ENCODE measurements around the gene BCL7C. TPM values are rescaled to one million over a fixed set of nuclear protein-coding genes. Genes with fewer than 3 reads are reported as not detected.

The BCL7C gene
- total and polyA plus RNA-seq, 2 of the 13 experiments (the other 11 are each of a cell fraction or from before 2014, with no cell fraction given), result 17.7 to 33.8 TPM

DNA sequence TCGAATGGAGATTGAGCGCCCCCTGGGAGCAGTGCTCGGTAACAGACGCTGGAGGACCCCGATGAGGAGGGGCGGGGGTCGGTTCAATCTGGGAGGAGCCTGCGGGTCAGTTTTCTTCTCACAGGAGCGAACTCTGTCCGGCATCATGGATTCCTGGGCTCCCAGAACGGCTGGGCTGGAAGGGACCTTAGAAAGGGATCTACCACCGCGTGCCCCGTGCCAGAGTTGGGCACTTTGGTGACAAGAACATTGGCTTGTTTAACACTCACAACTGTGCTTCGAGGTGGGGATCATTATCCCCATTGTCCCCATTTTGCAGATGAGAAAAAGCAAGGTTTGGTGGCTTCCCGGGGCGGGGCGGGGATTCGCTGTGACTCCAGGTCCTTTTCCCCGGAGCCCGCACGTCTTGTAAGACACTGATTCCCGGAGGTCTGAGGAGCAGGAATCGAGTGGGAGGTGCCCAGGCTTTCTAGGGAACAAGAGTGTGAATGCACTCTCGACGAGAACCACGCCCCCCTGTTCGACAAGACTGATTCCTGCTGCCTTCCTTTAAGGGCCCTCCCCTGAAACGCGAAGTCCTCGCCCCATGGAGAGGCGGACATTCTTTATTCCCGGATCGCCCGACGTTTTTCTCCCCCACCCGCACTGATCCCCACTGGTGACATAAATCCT, 28.0 kb upstream of the BCL7C start (continued):
- TF ChIP-seq ZMYM2 (CRISPR knock-in tag; IDR thresholded peaks at IDR 0.05) (peak; percentile 55), TOE1 (CRISPR knock-in tag; IDR thresholded peaks at IDR 0.05) (0 out of 2 replicates have a peak, but pooled peaks have one; percentile 20), ZBTB46 (CRISPR knock-in tag; IDR thresholded peaks at IDR 0.05; ENCODE audit: borderline replicate concordance) (0 out of 2 replicates have a peak, but pooled peaks have one; percentile 80), RXRB (CRISPR knock-in tag; IDR thresholded peaks at IDR 0.05; ENCODE audit: borderline replicate concordance) (peak; percentile 28; the same call in 1 of the 2 replicates), ZNF609 (CRISPR knock-in tag; IDR thresholded peaks at IDR 0.05; ENCODE audit: borderline replicate concordance) (0 out of 2 replicates have a peak, but pooled peaks have one; percentile 20), ZFP82 (CRISPR knock-in tag; IDR thresholded peaks at IDR 0.05; ENCODE audit: borderline replicate concordance) (peak; percentile 89), ONECUT2 (CRISPR knock-in tag; IDR thresholded peaks at IDR 0.05) (no peak), ZNF652 (CRISPR knock-in tag; IDR thresholded peaks at IDR 0.05; ENCODE audit: borderline replicate concordance, low read depth) (no peak; the same call in 1 of the 2 replicates), HNF4G (IDR thresholded peaks at IDR 0.05; ENCODE audit: borderline replicate concordance, low read depth, low read length) (no peak), HNF4G (CRISPR knock-in tag; IDR thresholded peaks at IDR 0.05; ENCODE audit: borderline replicate concordance, low read depth) (peak; percentile 40; the same call in 1 of the 2 replicates), ZFP62 (CRISPR knock-in tag; IDR thresholded peaks at IDR 0.05) (no peak), SMC3 (IDR thresholded peaks at IDR 0.05; ENCODE audit: low read length) (peak; percentile 94), ZNF263 (CRISPR knock-in tag; IDR thresholded peaks at IDR 0.05) (peak; percentile 92)
- TF ChIP-seq, protein P1, sequence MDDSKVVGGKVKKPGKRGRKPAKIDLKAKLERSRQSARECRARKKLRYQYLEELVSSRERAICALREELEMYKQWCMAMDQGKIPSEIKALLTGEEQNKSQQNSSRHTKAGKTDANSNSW (CRISPR knock-in tag; IDR thresholded peaks at IDR 0.05; ENCODE audit: borderline replicate concordance), result 0 out of 2 replicates have a peak, but pooled peaks have one; percentile 22
- TF ChIP-seq, protein P2, sequence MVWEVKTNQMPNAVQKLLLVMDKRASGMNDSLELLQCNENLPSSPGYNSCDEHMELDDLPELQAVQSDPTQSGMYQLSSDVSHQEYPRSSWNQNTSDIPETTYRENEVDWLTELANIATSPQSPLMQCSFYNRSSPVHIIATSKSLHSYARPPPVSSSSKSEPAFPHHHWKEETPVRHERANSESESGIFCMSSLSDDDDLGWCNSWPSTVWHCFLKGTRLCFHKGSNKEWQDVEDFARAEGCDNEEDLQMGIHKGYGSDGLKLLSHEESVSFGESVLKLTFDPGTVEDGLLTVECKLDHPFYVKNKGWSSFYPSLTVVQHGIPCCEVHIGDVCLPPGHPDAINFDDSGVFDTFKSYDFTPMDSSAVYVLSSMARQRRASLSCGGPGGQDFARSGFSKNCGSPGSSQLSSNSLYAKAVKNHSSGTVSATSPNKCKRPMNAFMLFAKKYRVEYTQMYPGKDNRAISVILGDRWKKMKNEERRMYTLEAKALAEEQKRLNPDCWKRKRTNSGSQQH (CRISPR knock-in tag; IDR thresholded peaks at IDR 0.05; ENCODE audit: low read depth), result no peak
- TF ChIP-seq, protein P3, sequence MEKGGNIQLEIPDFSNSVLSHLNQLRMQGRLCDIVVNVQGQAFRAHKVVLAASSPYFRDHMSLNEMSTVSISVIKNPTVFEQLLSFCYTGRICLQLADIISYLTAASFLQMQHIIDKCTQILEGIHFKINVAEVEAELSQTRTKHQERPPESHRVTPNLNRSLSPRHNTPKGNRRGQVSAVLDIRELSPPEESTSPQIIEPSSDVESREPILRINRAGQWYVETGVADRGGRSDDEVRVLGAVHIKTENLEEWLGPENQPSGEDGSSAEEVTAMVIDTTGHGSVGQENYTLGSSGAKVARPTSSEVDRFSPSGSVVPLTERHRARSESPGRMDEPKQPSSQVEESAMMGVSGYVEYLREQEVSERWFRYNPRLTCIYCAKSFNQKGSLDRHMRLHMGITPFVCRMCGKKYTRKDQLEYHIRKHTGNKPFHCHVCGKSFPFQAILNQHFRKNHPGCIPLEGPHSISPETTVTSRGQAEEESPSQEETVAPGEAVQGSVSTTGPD (CRISPR knock-in tag; IDR thresholded peaks at IDR 0.05), result no peak

Measured in HepG2 (cell line).